Raji (cell line): ENCODE results near the gene LBHD1.
A peak's percentile ranks its signal among the peaks of the same experiment; 100 is the strongest.

Experiments
- POLR2A ChIP-seq: IDR thresholded peaks from 2 replicates; pipeline ENCODE4 v1.6.1; 2011; ENCODE audit warnings: low read depth, low read length, control low read depth; ENCODE audit not compliant: insufficient read depth

LBHD1 gene

DNA sequence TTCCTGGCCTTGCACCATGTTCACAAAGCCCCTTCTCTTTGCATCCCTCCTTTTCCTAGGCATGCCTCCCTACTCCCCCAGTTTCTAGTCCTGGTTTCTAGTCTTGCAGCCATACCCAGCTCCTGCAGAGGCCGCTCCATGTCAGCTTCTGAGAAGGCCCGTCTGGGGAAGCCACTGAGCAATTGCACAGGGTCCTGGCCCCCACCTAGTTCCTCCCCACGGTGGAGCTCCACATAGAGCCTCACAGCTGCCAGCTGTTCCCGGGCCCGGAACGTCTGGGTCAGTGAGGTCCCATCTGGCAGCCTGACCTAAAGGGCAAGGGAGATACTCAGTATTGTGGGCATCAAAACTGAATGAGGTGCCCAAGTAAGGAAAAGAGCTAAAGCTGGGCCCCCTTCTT, 4.6 kb upstream of the LBHD1 start:
- no peak for TF ChIP-seq POLR2A

DNA sequence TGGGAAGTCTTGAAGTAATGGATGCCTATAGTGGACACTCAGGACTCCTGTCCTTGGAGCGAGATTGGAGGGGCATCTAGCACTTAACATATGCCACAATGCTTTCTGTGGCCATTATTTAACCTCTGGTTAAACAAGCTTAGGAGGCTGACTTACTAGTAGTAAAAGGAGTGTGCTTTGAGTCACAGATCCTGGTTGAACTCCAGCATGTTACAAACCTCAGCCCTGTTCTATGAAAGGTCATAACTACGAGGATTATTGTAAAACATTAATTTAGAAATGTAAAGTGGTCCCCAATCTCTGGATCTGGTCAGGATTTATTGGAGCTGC, 1.1 kb upstream of the LBHD1 start:
- 0 out of 2 replicates have a peak, but pooled peaks have one; percentile 3 for TF ChIP-seq POLR2A

DNA sequence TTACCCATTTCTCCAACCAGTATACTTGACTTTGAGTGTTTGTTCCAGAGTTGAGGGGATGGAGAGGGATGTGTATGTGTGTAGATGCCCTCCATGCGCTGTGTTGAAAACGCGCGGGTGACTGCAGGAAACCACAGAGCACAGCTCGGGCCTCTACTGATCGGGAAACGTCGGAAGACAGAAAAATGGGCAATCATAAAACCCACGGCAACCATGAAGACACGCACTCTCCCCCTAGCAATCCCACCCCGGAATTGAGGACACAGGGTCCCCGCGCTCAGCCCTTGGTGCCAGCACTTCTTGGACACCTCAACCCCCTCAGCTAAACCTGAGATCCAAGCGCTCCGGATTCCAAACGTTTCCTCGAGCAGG, 845 bp downstream of the LBHD1 start:
- no peak for TF ChIP-seq POLR2A

GRCh38 chr11:62669420-62670161, 2.5 kb downstream of the LBHD1 start:
- TF ChIP-seq POLR2A = peak; percentile 43; the same call in 1 of the 2 replicates

GRCh38 chr11:62667460-62667859, 4.6 kb downstream of the LBHD1 start:
- peak; percentile 36; the same call in 1 of the 2 replicates for TF ChIP-seq POLR2A

- TF ChIP-seq POLR2A = peak; percentile 69
Observed at GRCh38 chr11:62666259-62666926, 5.7 kb downstream of the LBHD1 start.

GRCh38 chr11:62665599-62666258, 6.3 kb downstream of the LBHD1 start:
- no peak; the same call in 1 of the 2 replicates for TF ChIP-seq POLR2A

- TF ChIP-seq POLR2A = peak; percentile 93
Observed at GRCh38 chr11:62665075-62665598, 6.9 kb downstream of the LBHD1 start, which contains the start of the genes C11orf98 and CSKMT. TSS of gene C11orf98 (minus strand) at chr11:62665210. CDS start at chr11:62665169, 41 bp downstream. TSS of gene CSKMT (plus strand) at chr11:62665312. CDS start at chr11:62665880, 568 bp downstream.

- no peak for TF ChIP-seq POLR2A
Observed at GRCh38 chr11:62664405-62665074, 7.5 kb downstream of the LBHD1 start.

- TF ChIP-seq POLR2A = no peak
Observed at GRCh38 chr11:62656796-62657429, 15.2 kb downstream of the LBHD1 start.

DNA sequence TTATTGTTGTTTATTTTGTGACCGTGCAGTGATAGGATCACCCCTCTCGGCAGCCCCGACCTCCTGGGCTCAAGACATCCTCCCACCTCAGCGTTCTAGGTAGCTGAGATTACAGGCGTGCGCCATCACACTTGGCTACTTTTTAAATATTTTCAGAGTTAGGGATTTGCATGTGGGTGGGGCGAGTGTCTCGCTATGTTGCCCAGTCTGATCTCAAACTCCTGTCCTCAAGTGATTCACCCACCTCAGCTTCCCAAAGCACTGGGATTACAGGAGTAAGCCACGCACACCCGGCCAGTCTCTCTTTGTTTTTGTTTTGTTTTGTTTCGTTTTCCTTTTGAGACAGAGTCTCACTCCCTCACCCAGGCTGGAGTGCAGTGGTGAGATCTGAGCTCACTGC, 17.8 kb downstream of the LBHD1 start:
- no peak for TF ChIP-seq POLR2A

DNA sequence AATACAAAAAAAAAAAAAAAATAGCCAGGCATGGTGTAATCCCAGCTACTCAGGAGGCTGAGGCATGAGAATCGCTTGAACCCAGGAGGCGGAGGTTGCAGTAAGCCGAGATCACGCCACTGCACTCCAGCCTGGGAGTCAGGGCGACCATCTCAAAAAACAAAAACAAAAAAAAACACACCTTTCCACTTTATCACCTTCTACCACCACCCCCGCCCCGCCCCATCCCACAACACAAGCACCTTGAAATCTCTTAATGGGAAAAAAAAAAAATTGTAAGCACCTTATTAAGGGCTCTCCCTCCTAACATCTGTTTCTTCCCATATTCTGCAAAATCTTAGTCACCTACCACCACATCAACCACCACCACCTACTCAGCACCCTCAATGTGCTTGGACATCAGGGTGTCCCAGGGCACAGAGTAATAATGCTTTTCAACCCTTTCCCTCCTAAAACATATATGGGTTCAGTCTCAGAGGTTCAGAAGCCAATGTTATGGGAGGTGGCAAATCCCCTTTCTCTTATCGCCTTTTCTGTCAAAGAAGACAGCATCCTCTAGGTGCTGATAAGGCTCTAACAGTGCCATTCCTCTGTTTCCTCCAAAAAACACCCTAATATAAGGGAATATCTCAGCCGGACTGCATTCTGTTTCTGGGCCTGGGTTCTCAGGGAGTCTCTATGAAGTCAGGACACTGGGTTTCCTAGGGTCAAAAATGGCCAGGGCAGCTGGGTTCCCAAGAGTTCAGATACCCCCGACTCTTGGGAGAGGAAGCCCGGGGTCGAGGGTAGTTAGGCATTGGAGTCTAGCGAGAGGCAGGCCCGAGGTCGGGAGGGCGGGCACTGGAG, 19.7 kb downstream of the LBHD1 start:
- TF ChIP-seq POLR2A = no peak

DNA sequence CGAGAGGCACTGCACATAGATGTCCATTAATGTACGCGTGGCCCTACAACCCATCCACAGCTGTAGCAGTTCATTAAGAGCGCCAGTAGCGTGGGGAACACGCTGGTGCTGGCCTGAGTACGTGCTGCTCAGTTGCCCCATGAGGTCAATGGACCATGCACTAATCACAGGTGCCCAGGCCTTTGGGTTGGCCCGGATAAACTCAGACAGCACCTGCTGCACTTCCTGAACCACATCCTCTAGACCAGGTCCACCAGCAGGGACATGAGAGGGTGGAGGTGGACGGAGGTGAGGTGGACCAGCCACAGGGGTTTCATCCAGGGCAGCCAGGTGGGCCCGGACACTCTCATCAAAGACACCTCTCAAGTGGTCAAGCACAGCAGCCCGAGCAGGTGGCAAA, 22.6 kb downstream of the LBHD1 start:
- TF ChIP-seq POLR2A = no peak

DNA sequence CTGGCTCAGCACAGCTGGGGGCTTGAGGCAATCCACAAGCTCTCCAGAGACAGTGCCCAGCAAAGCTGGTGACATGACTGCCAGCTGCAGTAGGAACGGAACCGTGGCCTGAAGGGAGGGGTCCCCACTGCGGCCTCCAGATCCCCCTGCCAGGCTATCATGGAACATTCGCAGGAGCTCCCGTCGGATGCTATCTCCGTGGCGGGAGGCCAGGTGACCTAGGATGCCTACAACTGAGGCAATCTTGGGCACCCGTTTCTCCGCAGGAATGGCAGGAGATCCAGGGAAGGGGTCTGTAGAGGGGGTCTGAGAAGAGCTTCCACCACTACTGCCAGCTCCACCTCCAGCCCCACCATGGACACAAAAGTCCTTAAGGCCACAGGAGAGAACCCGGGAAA, 23.1 kb downstream of the LBHD1 start:
- no peak for TF ChIP-seq POLR2A
